Activated T-cell treated with anti-CD3 and anti-CD28 coated beads, Interleukin-2, amount 50 U/mL, for 24 hours (primary cell): ENCODE results near the gene G3BP1.
"Not testable (repeated sequence)": the region's sequence is repeated elsewhere in the genome, so short reads cannot be mapped to it uniquely, and the experiment has no call there.

Experiments
- DNase-seq: peaks from one replicate; pipeline ENCODE4 v3.0.0-alpha.2; 2020
- H3K27ac Mint-ChIP-seq: 2 replicates; pipeline ENCODE4 v1.8.0; 2020; ENCODE audit warnings: mild to moderate bottlenecking, mixed read lengths
- H3K27me3 Mint-ChIP-seq: 2 replicates; pipeline ENCODE4 v1.8.0; 2020; ENCODE audit warnings: mixed read lengths
- H3K36me3 Mint-ChIP-seq: 2 replicates; pipeline ENCODE4 v1.8.0; 2020; ENCODE audit warnings: low read depth, mixed read lengths
- H3K4me1 Mint-ChIP-seq: 2 replicates; pipeline ENCODE4 v1.8.0; 2020; ENCODE audit warnings: low read depth, mixed read lengths
- H3K4me3 Mint-ChIP-seq: 2 replicates; pipeline ENCODE4 v1.8.0; 2020; ENCODE audit warnings: mild to moderate bottlenecking, moderate library complexity, mixed read lengths
- H3K9me3 Mint-ChIP-seq: 2 replicates; pipeline ENCODE4 v1.8.0; 2020; ENCODE audit warnings: mixed read lengths

Gene G3BP1

DNA sequence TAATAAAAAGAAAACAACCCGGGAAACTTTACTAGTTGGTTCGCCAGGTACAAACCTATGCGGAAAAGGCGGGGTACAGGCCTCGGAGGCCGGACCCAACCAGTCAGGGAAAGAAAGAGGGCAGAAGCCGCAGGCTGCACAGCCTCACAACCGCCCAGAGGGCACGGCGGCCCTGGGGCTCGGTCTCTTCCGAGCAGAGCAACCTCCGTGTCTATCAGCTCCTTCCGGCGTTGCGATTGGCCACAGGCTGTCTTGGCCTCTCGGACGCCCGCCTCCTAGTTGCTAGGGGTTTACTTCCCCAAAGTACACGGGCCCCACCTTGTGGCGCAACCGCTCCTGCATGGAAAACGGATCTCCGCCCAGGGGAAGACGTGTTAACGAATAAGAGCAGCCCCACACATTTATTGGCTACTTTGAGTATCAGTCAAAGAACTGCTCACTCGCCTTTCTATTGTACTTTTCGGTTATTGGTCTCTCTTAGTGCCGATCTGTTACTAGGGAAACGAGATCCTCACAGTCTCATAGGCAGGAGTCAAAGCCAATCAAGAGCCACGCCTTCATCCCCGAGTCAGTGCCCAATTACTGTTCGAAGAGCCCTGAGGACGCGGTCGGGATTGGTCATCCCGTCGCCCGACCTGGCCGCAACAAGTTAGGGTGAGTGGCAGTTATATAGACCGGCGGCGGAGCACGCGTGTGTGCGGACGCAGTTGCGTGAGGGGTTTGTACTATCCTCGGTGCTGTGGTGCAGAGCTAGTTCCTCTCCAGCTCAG is at the start of gene G3BP1:
Gene G3BP1, plus strand, starts transcription at position 696 of the 770 bp plus-strand sequence. CDS start 14,667 bp downstream, outside the sequence.
- DNase-seq, result peak; percentile 96
- Mint-ChIP-seq H3K9me3 (no peaks in the 10 kb centered on the region), H3K4me1 (peaks cover 34% of the 10 kb centered on the region), H3K36me3 (peaks cover 44% of the 10 kb centered on the region), H3K27ac (peak within 1 kb of the TSS; percentile 86), H3K4me3 (peak within 1 kb of the TSS; percentile 90), H3K27me3 (no peaks in the 10 kb centered on the region)

DNA sequence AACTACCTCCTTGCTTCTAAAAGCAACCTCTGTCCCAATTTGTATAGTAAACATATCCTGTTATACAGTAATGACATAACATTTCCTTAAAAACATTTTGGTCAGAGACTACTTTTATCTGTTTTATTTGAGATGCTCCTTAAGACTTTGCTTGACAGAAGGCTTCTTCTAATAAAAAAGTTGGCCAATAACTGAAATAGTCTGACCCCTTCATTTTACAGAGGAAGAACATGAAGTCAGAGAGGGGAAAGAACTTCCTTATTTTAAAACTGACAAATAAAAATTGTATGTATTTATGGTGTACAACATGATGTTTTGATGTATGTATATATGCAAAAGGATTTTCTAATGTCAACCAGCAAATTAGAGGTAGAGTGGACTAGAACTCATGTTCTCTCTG is 49.2 kb upstream of the G3BP1 start:
- H3K27ac Mint-ChIP-seq, result no peak overlapping the region
- no peaks in the 10 kb centered on the region for H3K9me3 Mint-ChIP-seq
- no peaks in the 10 kb centered on the region for H3K36me3 Mint-ChIP-seq
- no peak for DNase-seq
- peaks cover 15% of the 10 kb centered on the region for H3K4me1 Mint-ChIP-seq
- no peaks in the 10 kb centered on the region for H3K27me3 Mint-ChIP-seq
- no peak overlapping the region for H3K4me3 Mint-ChIP-seq

DNA sequence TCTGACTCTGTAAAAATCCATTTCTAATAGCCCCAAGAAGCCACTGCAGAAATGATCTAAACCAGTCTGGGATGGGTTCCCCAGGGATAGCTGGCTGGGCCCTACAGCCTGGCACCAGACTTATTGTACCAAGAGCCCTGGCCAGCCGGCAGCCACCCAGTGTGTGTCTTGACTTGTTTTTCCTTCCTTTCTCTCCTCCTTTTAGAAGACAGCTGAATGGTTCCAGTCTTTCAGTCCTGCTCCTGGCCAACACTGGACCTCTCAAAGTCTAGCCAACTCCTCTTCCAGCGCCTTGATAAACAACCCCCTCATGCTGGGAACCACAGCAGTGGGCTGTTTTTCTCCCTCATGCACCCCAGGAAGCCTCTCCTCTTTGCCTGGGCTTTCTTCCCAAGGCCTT is 47.4 kb upstream of the G3BP1 start:
- Mint-ChIP-seq H3K4me1 (peaks cover 19% of the 10 kb centered on the region), H3K4me3 (no peak overlapping the region), H3K27ac (no peak overlapping the region), H3K27me3 (no peaks in the 10 kb centered on the region), H3K36me3 (peaks cover 7% of the 10 kb centered on the region), H3K9me3 (peaks cover 3% of the 10 kb centered on the region)
- no peak for DNase-seq

DNA sequence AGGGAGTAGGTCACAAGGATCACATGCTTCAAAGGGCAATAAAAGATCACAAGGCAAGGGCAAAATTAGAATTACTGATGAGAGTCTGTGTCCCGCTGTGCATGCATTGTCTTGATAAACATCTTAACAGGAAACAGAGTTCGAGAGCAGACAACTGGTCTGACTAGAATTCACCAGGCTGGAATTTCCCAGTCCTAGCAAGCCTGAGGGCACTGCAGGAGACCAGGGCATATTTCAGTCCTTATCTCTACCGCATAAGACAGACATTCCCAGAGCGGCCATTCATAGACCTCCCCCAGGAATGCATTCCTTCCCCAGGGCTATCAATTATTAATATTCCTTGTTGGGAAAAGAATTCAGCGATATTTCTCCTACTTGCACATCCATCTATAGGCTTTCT is 42.2 kb upstream of the G3BP1 start:
- H3K27me3 Mint-ChIP-seq, DNase-seq, H3K4me3 Mint-ChIP-seq, H3K4me1 Mint-ChIP-seq, H3K27ac Mint-ChIP-seq: not testable (repeated sequence)
- H3K9me3 Mint-ChIP-seq, result peaks cover 10% of the 10 kb centered on the region
- peaks cover 42% of the 10 kb centered on the region for H3K36me3 Mint-ChIP-seq

DNA sequence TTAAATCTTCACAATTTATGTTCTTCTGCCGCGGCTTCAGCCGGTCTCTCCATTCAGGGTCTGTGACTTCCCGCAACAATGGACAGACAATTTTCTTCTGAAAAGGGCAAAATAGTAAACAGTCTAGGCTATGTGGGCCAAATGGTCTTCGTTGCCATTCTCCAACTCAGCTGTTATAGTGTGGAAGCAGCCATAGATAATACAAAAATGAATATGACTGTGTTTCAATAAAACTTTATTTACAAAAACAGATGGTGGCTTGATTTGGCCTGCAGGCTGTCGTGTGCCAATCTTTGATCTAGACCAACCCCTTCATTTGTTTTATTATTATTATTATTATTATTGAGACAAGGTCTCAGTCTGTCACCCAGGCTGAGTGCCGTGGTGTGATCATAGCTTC is 41.4 kb upstream of the G3BP1 start:
- peaks cover 10% of the 10 kb centered on the region for H3K9me3 Mint-ChIP-seq
- no peak overlapping the region for H3K27ac Mint-ChIP-seq
- H3K4me3 Mint-ChIP-seq, result no peak overlapping the region
- H3K36me3 Mint-ChIP-seq, result peaks cover 45% of the 10 kb centered on the region
- H3K4me1 Mint-ChIP-seq, result peaks cover 5% of the 10 kb centered on the region
- no peaks in the 10 kb centered on the region for H3K27me3 Mint-ChIP-seq
- DNase-seq, result no peak

DNA sequence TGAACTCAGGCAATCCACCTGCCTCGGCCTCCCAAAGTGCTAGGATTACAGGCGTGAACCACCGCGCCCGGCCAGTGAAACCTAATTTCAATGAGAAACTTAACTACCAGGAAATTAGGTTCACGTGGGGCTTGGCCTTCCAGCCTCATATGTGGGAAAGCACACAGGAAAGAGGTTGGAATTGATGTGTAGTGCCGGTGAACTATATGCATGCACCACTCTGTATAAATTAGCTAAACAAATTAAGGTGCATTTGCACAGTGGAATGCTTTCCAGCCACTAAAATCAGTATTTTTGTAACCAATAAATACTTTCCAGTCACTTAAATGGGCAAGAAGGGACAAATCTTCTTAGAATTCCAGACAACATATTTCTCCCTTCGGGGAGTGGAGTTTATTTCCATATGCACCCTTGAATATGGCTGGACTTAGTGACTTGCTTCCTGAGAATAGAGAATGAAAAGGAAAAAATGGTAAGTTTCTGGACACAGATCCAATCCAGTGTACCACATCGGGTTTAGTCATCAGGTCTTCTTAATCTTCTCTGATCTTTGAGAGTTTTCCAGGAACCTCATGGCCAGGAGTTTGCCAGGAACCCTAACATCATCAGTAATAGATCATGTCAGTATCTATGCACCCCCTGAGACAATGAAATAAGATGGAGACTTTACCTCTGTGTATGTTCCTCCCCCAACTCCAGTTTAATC is 38.2 kb upstream of the G3BP1 start:
- peaks cover 10% of the 10 kb centered on the region for H3K9me3 Mint-ChIP-seq
- peaks cover 2% of the 10 kb centered on the region for H3K4me1 Mint-ChIP-seq
- H3K4me3 Mint-ChIP-seq, result no peak overlapping the region
- no peaks in the 10 kb centered on the region for H3K27me3 Mint-ChIP-seq
- H3K27ac Mint-ChIP-seq, result no peak overlapping the region
- peaks cover 57% of the 10 kb centered on the region for H3K36me3 Mint-ChIP-seq
- no peak for DNase-seq

DNA sequence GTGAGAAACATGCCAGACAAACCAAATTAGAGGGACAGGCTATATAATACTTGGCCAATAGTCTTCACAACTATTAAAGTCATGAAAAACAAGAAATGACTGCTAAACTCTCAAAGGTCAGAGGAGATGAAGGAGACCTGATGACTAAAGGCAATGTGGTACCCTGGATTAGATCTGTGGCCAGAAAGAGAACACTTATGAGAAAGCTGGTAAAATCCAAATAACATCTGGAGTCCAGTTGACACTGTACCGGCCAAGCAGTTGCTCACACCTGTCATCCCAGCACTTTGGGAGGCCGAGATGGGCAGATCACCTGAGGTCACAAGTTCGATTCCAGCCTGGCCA is 37.7 kb upstream of the G3BP1 start:
- peaks cover 10% of the 10 kb centered on the region for H3K9me3 Mint-ChIP-seq
- H3K4me1 Mint-ChIP-seq, result peaks cover 2% of the 10 kb centered on the region
- H3K4me3 Mint-ChIP-seq, result no peak overlapping the region
- H3K27ac Mint-ChIP-seq, result no peak overlapping the region
- no peak for DNase-seq
- no peaks in the 10 kb centered on the region for H3K27me3 Mint-ChIP-seq
- H3K36me3 Mint-ChIP-seq, result peaks cover 59% of the 10 kb centered on the region

DNA sequence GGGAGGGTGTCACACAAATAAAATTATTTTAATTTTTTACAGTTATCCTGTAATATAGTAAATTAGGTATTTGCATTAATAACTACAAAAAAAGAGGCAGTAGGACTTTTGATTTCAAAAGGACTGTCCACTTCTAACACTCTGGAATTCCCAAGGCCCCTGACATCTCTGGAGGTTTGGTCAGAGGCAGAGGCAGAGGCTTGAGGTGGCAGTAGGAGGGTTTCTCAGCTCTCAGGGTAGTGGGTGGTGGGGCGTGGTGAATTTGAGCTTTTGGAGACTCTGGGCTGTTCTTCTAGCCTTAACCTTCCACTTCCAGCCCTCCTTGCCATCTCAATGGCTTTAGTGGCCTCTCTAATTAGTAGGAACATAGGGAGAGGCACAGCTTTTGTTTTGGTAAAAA is 36.1 kb upstream of the G3BP1 start:
- Mint-ChIP-seq H3K27ac (no peak overlapping the region), H3K27me3 (no peaks in the 10 kb centered on the region), H3K4me1 (peaks cover 2% of the 10 kb centered on the region), H3K36me3 (peaks cover 56% of the 10 kb centered on the region), H3K4me3 (no peak overlapping the region), H3K9me3 (no peaks in the 10 kb centered on the region)
- no peak for DNase-seq

DNA sequence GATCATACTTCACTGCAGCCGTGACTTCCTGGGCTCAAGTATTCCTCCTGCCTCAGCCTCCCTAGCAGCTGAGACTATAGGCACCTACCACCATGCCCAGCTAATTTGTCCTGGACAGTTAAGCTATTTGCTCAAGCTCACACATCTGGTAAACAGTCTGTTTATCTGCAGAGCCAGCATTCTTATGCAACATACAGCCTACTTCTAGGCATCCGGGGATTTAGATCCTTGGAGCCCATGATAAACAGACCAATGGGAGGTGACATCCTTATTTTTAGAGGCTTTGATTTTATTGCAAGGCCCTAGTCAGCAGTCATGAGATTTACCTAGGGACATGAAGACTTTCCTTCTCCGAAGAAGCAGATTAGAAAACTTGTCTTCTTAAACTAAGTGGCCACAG is 34.3 kb upstream of the G3BP1 start:
- Mint-ChIP-seq H3K36me3 (peaks cover 62% of the 10 kb centered on the region), H3K4me1 (peaks cover 7% of the 10 kb centered on the region), H3K27me3 (no peaks in the 10 kb centered on the region), H3K4me3 (no peak overlapping the region), H3K27ac (no peak overlapping the region), H3K9me3 (no peaks in the 10 kb centered on the region)
- DNase-seq, result no peak

DNA sequence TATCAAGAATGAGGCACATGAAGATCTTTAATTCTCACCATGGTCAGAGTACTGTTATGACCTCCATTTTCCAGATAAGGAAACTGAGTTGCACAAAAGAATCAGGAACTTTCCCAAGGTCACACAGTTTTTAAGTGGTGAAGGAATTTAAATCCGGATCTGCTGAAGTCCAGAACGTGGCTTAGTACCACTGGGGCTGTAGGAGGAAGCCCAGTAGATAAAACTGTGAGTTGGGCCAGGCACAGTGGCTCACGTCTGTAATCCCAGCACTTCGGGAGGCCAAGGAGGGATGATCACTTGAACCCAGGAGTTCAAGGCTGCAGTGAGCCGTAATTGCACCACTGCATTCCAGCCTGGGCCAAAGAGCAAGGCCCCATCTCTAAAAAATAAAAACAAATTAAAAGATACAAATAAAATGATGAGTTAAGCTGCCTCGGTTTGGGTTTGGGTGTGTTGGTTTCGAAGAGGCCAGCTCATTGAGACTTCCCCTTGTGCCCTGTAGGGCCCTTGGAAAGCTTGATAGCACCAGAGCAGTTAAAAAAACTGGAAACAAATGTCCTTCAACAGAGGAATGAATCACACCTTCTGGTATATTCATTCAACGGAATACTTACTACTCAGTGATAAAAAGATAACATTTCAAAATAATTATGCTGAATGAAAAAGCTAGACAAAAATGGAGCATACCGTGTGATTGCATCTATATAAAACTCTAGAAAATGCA is 33.5 kb upstream of the G3BP1 start:
- H3K4me3 Mint-ChIP-seq, result no peak overlapping the region
- no peak for DNase-seq
- peaks cover 9% of the 10 kb centered on the region for H3K4me1 Mint-ChIP-seq
- peaks cover 65% of the 10 kb centered on the region for H3K36me3 Mint-ChIP-seq
- H3K9me3 Mint-ChIP-seq, result no peaks in the 10 kb centered on the region
- no peaks in the 10 kb centered on the region for H3K27me3 Mint-ChIP-seq
- no peak overlapping the region for H3K27ac Mint-ChIP-seq

DNA sequence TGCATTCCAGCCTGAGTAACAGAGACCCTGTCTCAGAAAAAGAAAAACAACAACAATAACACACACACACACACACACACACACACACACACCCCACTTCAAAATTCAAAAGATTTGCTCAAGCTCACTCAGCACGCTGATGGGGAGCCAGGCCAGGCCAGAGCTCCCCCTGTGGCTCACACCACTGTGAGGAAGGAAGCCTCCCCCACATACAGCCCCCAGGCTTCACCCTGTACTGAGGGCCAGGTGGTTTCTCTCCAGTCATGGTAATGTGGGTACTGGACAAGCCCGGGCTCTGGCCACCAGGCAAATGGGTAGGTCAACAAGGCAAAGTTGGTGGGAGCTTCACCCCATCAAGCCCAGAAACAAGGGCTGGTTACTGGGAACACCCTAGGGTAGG is 32.4 kb upstream of the G3BP1 start:
- Mint-ChIP-seq H3K27ac (no peak overlapping the region), H3K4me1 (peaks cover 18% of the 10 kb centered on the region), H3K9me3 (no peaks in the 10 kb centered on the region), H3K27me3 (no peaks in the 10 kb centered on the region), H3K36me3 (peaks cover 66% of the 10 kb centered on the region), H3K4me3 (no peak overlapping the region)
- DNase-seq, result no peak

DNA sequence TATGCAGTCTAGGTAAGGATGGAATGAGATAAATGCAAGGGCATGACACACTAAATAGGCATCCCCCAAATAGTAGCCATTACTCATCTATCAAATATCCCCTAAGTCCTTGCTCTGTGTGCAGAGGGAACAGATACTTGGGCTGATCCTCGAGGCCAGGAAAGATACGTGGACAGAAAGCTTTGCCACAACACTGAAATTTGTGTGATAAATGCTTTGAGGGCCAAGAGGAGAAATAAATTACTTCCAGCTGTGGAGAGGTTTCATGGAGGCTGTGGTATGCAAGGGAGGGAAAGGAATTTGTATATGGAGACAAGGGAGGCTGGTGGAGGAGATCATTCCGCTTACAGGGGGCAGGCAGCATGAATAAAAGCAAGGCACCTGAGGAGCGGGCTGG is 31.8 kb upstream of the G3BP1 start:
- no peak overlapping the region for H3K27ac Mint-ChIP-seq
- H3K4me1 Mint-ChIP-seq, result peaks cover 22% of the 10 kb centered on the region
- H3K9me3 Mint-ChIP-seq, result no peaks in the 10 kb centered on the region
- no peak overlapping the region for H3K4me3 Mint-ChIP-seq
- no peak for DNase-seq
- H3K27me3 Mint-ChIP-seq, result no peaks in the 10 kb centered on the region
- H3K36me3 Mint-ChIP-seq, result peaks cover 67% of the 10 kb centered on the region

DNA sequence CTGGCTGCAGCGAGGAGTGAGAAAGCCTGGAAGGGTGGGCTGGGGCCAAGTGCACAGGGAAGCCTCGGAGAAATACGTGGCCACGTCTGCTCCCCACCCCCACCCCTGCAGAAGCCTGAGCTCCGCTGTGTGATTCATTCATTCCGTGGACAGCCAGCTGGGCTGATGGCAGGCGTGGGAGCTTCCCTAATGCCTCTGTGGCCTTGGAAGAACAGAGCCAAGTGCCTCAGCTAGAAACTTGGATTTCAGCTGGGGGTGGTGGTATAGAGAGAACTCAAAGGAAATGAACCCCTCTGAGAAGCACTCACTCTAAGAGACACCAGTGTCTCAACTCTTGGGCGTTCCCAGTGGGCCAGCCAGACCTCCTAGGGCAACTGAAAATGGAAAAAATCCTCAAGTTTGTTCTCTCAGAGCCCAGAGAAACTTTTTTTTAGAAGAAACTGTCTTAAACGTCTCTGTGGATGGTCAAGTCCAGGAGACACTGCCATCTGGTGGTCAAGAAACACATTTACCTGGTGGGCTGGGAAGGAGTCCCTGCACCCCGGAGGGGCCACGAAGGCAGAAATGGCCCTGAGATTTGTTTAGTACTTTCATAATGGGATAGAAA is 31.3 kb upstream of the G3BP1 start:
- H3K27ac Mint-ChIP-seq, result no peak overlapping the region
- peaks cover 72% of the 10 kb centered on the region for H3K36me3 Mint-ChIP-seq
- H3K4me1 Mint-ChIP-seq, result peaks cover 27% of the 10 kb centered on the region
- DNase-seq, result peak; percentile 51
- H3K27me3 Mint-ChIP-seq, result no peaks in the 10 kb centered on the region
- no peaks in the 10 kb centered on the region for H3K9me3 Mint-ChIP-seq
- H3K4me3 Mint-ChIP-seq, result no peak overlapping the region

DNA sequence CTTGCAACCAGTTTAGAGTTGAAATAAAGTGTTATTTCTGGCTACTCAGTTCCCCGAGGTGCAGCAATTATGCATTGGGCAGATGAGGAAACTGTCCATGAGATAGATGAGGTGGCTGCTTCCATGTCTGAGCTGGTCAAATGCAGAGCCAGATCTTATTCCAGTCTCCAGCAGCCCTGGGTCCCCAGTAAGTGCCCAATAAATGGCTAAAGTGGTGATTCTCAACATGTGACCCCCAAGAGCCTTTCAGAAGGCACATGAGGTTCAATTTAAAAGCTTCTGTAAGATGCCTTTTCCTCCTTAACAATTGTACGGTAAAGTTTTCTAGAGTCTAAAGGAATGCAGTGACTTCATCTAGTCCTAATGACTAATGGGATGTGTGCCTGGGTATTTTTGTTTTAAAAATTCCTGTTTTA is 30.8 kb upstream of the G3BP1 start:
- DNase-seq, result no peak
- no peaks in the 10 kb centered on the region for H3K9me3 Mint-ChIP-seq
- peaks cover 32% of the 10 kb centered on the region for H3K4me1 Mint-ChIP-seq
- no peaks in the 10 kb centered on the region for H3K27me3 Mint-ChIP-seq
- no peak overlapping the region for H3K4me3 Mint-ChIP-seq
- H3K36me3 Mint-ChIP-seq, result peaks cover 78% of the 10 kb centered on the region
- no peak overlapping the region for H3K27ac Mint-ChIP-seq
